NB4 (cell line): ENCODE results near the gene NPAS3.

Source experiments
- POLR2A ChIP-seq: IDR thresholded peaks from 2 replicates; pipeline ENCODE4 v1.6.1; 2011; ENCODE audit warnings: mild to moderate bottlenecking; ENCODE audit not compliant: insufficient read length; ENCODE audit errors: extremely low read depth
- TF ChIP-seq, protein P1 (sequence below): IDR thresholded peaks from one replicate; pipeline ENCODE4 v1.5.1; 2012; ENCODE audit warnings: low read depth, low read length
- TF ChIP-seq, protein P2 (sequence below): IDR thresholded peaks from 2 replicates; pipeline ENCODE4 v1.6.1; 2011; ENCODE audit warnings: low read depth, low read length

DNA sequence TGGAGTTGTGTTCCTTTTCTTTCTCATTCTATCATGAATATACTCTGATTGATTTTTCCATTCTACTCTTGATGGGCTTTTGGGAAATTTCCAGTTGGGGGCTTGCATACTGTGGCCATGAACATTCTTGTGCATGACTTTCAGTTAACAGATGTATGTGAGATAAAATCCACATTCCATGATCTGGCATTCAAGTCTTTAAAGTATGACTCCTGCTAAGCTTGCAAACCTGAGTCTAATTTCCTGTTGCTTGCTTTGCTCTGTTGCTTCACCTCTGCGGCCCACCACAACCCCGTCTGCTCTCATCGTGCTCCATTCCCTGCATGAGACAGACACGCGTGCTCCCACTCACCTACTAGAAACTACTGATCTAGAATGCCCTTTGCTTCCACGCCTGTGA is 24.3 kb upstream of the NPAS3 start:
- TF ChIP-seq, protein P1, sequence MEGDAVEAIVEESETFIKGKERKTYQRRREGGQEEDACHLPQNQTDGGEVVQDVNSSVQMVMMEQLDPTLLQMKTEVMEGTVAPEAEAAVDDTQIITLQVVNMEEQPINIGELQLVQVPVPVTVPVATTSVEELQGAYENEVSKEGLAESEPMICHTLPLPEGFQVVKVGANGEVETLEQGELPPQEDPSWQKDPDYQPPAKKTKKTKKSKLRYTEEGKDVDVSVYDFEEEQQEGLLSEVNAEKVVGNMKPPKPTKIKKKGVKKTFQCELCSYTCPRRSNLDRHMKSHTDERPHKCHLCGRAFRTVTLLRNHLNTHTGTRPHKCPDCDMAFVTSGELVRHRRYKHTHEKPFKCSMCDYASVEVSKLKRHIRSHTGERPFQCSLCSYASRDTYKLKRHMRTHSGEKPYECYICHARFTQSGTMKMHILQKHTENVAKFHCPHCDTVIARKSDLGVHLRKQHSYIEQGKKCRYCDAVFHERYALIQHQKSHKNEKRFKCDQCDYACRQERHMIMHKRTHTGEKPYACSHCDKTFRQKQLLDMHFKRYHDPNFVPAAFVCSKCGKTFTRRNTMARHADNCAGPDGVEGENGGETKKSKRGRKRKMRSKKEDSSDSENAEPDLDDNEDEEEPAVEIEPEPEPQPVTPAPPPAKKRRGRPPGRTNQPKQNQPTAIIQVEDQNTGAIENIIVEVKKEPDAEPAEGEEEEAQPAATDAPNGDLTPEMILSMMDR = no peak
- TF ChIP-seq POLR2A = no peak
- TF ChIP-seq, protein P2, sequence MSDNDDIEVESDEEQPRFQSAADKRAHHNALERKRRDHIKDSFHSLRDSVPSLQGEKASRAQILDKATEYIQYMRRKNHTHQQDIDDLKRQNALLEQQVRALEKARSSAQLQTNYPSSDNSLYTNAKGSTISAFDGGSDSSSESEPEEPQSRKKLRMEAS = no peak
